Brain microvascular endothelial cell (primary cell): ENCODE measurements around the gene MOGAT2.
"Not testable (repeated sequence)": the region's sequence is repeated elsewhere in the genome, so short reads cannot be mapped to it uniquely, and the experiment has no call there.

ENCODE experiments used
- DNase-seq: peaks from one replicate; pipeline ENCODE4 v3.0.0-alpha.2; 2020
- H3K27ac ChIP-seq: fragments of 250-450 bp; sonication (Bioruptor Pico); 2 replicates; pipeline ENCODE4 v1.5.1; 2020; ENCODE audit warnings: mild to moderate bottlenecking, moderate library complexity
- H3K27me3 ChIP-seq: fragments of 250-450 bp; sonication (Bioruptor Pico); replicated peaks from 2 replicates; pipeline ENCODE4 v1.5.1; 2020; ENCODE audit warnings: mild to moderate bottlenecking
- H3K36me3 ChIP-seq: fragments of 250-450 bp; sonication (Bioruptor Pico); replicated peaks from 2 replicates; pipeline ENCODE4 v1.5.1; 2020; ENCODE audit warnings: mild to moderate bottlenecking
- H3K4me3 ChIP-seq: 2 replicates; pipeline ENCODE4 v1.5.1; 2011; ENCODE audit warnings: low read depth, mild to moderate bottlenecking, control low read depth, low read length, moderate library complexity
- in situ Hi-C: cut with HindIII; loops from 2 replicates; pipeline ENCODE4 v1.10.0; 2017; ENCODE audit warnings: low sequenced_read_pairs, low pct_ligation_motif_present
- TF ChIP-seq, protein P1 (sequence below): IDR thresholded peaks from 2 replicates; pipeline ENCODE4 v1.5.1; 2011; ENCODE audit warnings: low read depth, mild to moderate bottlenecking, moderate library complexity, low read length, control low read depth, inconsistent platforms; ENCODE audit errors: missing control alignments

MOGAT2 gene

DNA sequence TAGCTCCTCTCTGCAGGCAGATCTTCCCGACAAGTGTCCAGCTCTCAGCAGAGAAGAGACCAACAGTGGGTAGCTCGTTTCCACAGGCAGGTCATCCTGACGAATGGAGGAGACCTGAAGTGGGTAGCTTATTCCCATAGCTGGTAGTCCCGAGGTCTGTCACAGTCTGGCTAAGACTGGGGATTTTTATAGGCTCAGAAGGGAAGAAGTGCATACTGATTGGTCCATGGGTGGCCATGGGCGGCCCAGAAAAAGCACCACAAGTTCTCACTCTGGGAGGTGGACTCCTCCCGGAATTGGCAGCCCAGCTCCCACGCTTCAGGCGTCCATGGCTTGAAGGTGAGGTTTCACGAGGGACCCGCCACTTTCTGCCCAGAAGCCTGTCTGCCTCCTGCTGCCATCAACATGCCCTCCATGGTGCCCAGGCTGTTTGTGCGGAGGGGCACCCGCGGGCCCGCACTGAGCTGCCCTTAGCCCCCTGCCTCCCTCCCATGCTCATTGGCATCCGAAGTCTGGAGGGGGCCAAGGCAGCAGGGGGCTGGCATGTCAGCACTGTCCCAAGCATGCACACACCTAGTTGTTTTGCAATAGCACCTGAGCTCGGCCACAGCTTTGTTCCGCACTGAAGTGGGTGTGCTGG, 38.9 kb upstream of the MOGAT2 start:
- H3K27ac ChIP-seq = no peak overlapping the region
- DNase-seq = no peak
- TF ChIP-seq, protein P1, sequence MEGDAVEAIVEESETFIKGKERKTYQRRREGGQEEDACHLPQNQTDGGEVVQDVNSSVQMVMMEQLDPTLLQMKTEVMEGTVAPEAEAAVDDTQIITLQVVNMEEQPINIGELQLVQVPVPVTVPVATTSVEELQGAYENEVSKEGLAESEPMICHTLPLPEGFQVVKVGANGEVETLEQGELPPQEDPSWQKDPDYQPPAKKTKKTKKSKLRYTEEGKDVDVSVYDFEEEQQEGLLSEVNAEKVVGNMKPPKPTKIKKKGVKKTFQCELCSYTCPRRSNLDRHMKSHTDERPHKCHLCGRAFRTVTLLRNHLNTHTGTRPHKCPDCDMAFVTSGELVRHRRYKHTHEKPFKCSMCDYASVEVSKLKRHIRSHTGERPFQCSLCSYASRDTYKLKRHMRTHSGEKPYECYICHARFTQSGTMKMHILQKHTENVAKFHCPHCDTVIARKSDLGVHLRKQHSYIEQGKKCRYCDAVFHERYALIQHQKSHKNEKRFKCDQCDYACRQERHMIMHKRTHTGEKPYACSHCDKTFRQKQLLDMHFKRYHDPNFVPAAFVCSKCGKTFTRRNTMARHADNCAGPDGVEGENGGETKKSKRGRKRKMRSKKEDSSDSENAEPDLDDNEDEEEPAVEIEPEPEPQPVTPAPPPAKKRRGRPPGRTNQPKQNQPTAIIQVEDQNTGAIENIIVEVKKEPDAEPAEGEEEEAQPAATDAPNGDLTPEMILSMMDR = no peak
- in situ Hi-C loops = no loop called here
- H3K27me3 ChIP-seq = peaks cover 5% of the 10 kb centered on the region
- H3K36me3 ChIP-seq = no peaks in the 10 kb centered on the region
- no peak overlapping the region for H3K4me3 ChIP-seq

DNA sequence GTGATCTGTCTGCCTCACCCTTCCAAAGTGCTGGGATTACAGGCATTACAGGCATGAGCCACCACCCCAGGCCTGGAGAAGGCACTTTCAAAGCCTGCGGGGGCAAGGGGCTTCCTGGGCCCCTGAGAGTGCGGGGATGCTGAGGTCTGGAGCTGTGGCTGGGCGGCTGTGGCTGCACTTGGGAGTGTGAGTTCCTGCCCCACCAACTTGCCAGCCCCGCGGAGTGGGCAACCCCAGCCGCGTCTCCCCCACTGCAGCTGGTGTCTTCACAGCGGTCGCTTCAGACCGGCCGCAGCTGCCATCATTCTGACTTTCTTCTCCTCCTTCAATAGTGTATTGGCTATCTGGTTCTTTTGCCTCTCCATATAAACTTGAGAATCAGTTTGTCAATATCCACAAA, 38.1 kb upstream of the MOGAT2 start:
- H3K27ac ChIP-seq = no peak overlapping the region
- peaks cover 5% of the 10 kb centered on the region for H3K27me3 ChIP-seq
- H3K4me3 ChIP-seq = no peak overlapping the region
- in situ Hi-C loops = no loop called here
- H3K36me3 ChIP-seq = no peaks in the 10 kb centered on the region
- TF ChIP-seq, protein P1 = no peak
- no peak for DNase-seq

DNA sequence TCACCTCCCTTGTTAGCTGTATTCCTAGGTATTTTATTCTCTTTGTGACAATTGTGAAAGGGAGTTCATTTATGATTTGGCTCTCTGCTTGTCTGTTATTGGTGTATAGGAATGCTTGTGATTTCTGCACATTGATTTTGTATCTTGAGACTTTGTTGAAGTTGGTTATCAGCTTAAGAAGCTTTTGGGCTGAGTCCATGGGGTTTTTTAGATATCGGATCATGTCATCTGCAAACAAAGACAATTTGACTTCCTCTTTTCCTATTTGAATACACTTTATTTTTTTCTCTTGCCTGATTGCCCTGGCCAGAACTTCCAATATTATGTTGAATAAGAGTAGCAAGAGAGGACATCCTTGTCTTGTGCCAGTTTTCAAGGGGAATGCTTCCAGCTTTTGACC, 33.8 kb upstream of the MOGAT2 start:
- H3K27me3 ChIP-seq, H3K4me3 ChIP-seq, in situ Hi-C loops, H3K27ac ChIP-seq, DNase-seq, H3K36me3 ChIP-seq: not testable (repeated sequence)

DNA sequence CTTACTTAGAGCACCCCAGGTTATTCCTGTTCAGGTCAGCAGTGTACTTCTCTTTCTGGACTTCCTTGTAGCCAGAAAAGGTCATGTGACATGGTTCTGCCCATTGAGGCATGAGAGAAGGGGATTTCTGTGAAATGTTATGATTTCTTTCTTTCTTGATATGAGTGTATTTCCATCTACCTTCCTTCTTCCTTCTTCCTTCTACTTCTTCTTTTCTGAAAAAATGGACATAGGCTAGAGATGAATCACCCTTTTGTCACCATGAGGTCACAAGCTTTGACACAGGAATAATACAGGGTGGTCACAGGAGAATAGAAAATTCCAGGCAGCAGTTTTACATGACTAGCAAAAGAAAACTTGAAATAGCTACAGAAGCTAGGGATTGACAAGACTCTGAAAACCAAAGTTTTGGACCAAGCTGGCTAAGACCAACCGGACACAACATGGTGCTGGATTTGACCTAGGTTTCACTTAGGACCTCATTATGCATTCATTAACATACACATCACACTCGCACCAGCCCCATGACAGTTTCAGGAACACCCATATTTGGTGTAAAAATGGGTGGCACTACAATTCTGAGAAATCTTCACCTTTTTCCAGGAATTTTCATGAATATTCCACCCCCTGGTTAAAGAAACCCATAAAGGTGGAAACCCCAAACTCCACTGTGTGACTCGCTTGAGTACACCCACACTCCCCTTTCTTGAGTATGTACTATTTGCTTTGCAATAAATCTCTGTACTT, 27.6 kb upstream of the MOGAT2 start:
- in situ Hi-C loops = no loop called here
- Histone ChIP-seq H3K27ac (no peak overlapping the region), H3K36me3 (no peaks in the 10 kb centered on the region), H3K4me3 (no peak overlapping the region), H3K27me3 (no peaks in the 10 kb centered on the region)
- TF ChIP-seq, protein P1 = no peak
- no peak for DNase-seq

DNA sequence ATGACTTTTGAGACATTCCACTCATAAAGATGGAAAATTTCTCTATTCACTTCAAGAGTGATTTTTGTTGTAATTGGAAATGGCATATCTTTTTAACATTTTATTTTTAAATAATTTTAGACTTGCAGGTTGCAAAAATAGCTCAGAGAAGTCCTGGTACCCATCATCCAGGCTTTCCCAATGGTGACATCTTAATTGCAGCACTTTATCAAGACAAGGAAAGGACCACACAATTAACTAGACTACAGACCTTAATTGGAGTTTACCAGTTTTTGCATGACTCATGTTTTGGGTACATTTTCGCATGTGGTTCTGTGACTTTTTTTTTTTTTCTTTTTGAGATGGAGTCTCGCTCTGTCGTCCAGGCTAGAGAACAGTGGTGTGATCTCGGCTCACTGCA, 25.8 kb upstream of the MOGAT2 start:
- TF ChIP-seq, protein P1 = no peak
- no peaks in the 10 kb centered on the region for H3K36me3 ChIP-seq
- DNase-seq = no peak
- H3K4me3 ChIP-seq = no peak overlapping the region
- no peaks in the 10 kb centered on the region for H3K27me3 ChIP-seq
- no peak overlapping the region for H3K27ac ChIP-seq
- in situ Hi-C loops = no loop called here

DNA sequence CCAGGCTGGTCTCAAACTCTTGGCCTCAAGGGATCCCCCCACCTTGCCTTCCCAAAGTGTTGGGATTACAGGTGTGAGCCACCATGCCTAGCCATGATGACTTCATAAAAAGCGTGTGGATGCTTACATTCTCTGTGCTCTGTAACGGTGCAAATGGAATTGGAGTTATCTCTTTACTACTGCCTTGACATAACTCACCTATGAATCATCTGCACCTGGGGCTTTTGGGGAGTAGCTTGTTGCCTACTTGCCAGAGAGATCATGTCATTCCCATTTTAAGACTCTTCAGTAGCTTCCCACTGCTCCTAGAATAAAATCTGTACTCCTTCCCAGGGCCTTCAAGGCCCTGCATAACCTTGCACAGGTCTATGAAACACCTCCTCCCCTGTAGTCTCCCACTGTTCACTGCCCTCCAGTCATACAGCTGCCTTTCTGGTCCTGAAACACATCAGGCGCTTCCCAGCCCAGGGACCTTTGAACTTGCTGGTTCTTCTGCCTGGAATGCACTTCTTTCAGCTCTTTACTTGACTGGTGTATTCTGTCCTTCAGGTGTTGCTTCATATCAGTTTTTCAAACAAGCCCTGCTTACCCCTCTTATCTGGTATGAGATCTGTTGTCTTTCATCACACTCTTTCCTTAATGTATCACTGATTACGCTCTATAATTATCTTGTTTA, 19.6 kb upstream of the MOGAT2 start:
- Histone ChIP-seq H3K36me3 (no peaks in the 10 kb centered on the region), H3K4me3 (no peak overlapping the region), H3K27ac (no peak overlapping the region), H3K27me3 (no peaks in the 10 kb centered on the region)
- TF ChIP-seq, protein P1 = no peak
- in situ Hi-C loops = no loop called here
- no peak for DNase-seq
